Articular chondrocyte of knee joint (primary cell): ENCODE data around the gene MOAP1. TPM values are rescaled to one million over a fixed set of nuclear protein-coding genes. Genes with fewer than 3 reads are reported as not detected.

Experiments used
- total RNA-seq: library from RNA; depleted of rRNA; stranded (reverse); fragments of >200 nt; gene quantifications from 2 replicates; pipeline ENCODE4 v1.2.3, GENCODE V29; 2012

The MOAP1 gene, protein sequence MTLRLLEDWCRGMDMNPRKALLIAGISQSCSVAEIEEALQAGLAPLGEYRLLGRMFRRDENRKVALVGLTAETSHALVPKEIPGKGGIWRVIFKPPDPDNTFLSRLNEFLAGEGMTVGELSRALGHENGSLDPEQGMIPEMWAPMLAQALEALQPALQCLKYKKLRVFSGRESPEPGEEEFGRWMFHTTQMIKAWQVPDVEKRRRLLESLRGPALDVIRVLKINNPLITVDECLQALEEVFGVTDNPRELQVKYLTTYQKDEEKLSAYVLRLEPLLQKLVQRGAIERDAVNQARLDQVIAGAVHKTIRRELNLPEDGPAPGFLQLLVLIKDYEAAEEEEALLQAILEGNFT
- total RNA-seq, result 10.7 and 12.2 TPM in 2 replicates

DNA sequence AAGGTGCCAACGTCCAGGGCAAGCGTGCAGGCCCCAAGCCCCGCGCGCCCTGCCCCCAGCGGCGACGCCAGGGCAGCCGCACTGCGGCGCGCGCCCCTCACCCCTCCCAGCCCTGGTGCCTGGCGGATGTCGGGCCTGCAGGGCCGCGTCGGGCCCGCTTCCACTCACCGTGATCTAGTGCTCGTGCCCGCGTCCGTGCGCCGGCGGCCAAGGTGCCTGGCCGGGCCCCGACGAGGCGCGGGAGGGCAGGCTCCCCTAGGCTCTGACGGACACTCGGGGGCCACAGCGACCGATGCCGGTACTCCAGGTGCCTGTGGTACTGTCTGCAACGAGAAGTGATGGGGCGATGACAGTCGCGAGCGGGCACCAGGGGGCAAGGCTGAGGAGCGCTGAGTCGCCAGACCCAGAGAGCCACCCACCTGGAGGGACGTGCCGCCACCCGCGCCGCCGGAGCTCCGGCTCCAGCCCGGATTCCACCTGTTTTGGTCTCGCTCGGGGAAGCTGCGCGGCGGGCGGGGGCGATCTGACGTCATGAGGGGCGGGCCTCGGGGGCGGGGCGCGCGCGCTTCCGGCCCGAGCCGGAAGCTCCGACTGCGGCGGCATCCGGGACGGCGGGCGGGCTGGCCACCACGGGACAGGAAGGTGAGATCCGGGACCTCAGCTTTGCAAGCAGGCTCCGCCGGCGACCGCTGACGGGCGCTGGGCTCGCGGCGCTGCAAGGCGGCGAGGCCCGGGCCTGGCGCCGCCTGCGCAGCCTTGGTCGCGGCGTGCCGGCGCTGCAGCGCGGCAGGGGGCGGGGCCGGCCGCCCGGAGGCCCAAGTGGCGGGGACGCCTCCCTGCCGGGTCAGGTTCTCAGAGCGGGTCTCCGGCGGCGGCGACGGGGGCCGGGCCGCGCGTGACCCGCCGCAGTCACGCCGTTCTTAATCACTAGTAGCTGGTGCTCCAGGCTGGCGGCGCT is at the start of gene MOAP1, which contains the start of gene LYSET:
Gene MOAP1, minus strand, starts transcription at position 507 of the 958 bp plus-strand sequence. CDS start 655 bp downstream, outside the sequence.
Gene LYSET, plus strand, starts transcription at position 927 of the 958 bp plus-strand sequence. CDS start 89 bp downstream, outside the sequence.

DNA sequence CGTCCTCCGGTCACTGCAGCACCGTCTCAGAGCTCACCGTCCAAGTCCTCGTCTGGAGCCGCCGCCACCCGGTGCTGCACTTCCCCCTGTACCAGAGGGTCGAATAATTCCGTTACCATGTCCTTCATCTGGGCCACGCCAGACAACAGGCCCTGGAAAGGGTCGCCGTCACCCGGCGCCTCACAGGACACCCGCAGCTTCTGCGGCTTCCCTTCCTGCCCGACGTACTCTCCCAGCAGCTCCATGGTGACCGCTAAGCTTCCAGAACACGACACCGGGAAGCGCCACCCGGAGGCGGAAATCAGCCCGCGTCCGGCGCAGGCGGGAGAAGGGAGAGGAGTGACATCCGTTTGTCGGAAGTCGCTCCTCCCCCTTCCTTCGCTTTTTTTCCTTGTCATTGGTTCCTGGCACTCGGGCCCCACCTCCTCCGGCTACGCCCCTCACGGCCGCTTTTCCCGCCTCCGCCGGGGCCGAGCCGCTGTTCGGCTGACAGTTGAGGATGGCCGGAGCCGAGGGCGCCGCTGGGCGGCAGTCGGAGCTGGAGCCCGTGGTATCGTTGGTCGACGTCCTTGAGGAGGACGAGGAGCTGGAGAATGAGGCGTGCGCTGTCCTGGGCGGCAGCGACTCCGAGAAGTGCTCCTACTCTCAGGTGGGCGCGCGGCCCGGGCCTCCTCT is 22.2 kb upstream of the MOAP1 start, which contains the start of the genes GON7 and UBR7:
Gene GON7, minus strand, starts transcription at position 273 of the 675 bp plus-strand sequence. Its CDS starts 28 bp downstream, at position 245.
Gene UBR7, plus strand, starts transcription at position 464 of the 675 bp plus-strand sequence. Its CDS starts 36 bp downstream, at position 500.

Other genes with a start within 250 kb of the MOAP1 start
- 18.0 and 18.1 TPM in 2 replicates for gene ITPK1, start 69.0 kb downstream of the MOAP1 start, total RNA-seq
- gene LYSET, start 420 bp upstream of the MOAP1 start, total RNA-seq, result 8.9 and 12.3 TPM in 2 replicates
- gene GON7, start 22.2 kb upstream of the MOAP1 start, total RNA-seq, result 14.6 and 19.2 TPM in 2 replicates
- gene UBR7, start 22.4 kb upstream of the MOAP1 start, total RNA-seq, result 27.2 and 35.2 TPM in 2 replicates
- gene BTBD7, start 148.1 kb upstream of the MOAP1 start, total RNA-seq, result 40.6 and 40.9 TPM in 2 replicates
- not detected in 2 replicates for gene COX8C, start 162.3 kb upstream of the MOAP1 start, total RNA-seq
- gene UNC79, start 246.0 kb upstream of the MOAP1 start, total RNA-seq, result 0.11 TPM in 1 of 2 replicates, not detected in the other